Measurements from ENCODE around the gene USP37. TPM values are rescaled to one million over a fixed set of nuclear protein-coding genes. Genes with fewer than 3 reads are reported as not detected.
A peak's percentile ranks its signal among the peaks of the same experiment; 100 is the strongest.

USP37 gene
- total RNA-seq, 1 experiment from 2014 or later: 11.6 TPM

DNA sequence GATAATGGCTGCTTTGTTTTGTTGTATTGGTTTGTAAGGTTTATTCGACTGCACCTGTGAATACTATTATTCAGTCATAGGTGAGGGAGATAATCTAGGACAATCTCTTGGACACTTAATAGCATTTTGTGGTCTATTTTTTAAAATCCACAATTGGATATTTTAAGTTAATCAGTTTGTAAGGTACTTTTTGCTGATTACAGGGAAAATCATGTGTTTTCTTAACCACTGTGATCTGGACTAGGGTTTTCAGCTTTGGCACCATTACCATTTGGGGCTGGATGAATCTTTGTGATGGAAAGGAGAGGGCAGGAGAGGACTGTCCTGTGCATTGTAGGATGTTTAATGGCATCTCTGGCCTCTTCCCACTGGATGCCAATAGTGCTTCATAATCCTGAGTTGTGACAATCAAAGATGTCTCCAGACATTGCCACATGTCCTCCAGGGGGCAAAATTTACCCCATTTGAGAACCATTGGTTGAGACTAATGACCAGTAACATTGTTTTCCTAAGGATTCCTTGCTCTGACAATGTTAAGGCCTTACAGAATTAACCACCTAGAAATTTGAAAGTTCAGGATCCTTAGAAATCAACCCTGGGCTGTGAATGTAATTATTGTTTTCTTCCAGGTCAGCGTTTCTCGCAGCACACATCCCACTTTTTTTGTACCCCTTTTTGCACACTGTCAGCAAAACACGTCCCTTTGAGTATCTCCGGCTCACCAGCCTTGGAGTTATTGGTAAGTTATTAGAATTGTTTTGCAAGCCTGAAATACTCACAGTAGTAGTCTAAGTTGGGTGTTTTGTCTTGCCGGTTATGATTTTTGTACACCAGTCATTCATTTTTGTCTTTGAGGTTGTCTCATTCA, 16.1 kb upstream of the USP37 start:
- DNase-seq: no peak
- no TSS peak for BruUV-seq (replicated peaks)
- Histone ChIP-seq H3K4me2 (ENCODE audit: low read length) (no peak overlapping the region), H3F3A (ENCODE audit: low read length, unreplicated experiment) (no peaks in the 10 kb centered on the region), H3K27me3 (ENCODE audit: low read length) (no peaks in the 10 kb centered on the region), H3K27ac (ENCODE audit: low read length) (no peak overlapping the region), H3K79me2 (ENCODE audit: low read length) (peaks cover 30% of the 10 kb centered on the region), H3K4me3 (ENCODE audit: low read length) (no peak overlapping the region), H3K9ac (ENCODE audit: low read length) (no peak overlapping the region), H4K20me1 (ENCODE audit: low read length) (no peaks in the 10 kb centered on the region), H3K9me2 (replicated peaks; ENCODE audit: low read length) (no peaks in the 10 kb centered on the region), H3K4me1 (ENCODE audit: insufficient read depth, low read length) (peaks cover 23% of the 10 kb centered on the region), H3K36me3 (ENCODE audit: low read depth, low read length) (peaks cover 50% of the 10 kb centered on the region), H3K9me3 (ENCODE audit: low read length) (no peaks in the 10 kb centered on the region), H2AFZ (ENCODE audit: low read length) (no peak overlapping the region)
- POLR2A ChIA-PET (ENCODE audit: unreplicated experiment): no interaction called here
- intact Hi-C loops (cut with micrococcal nuclease): loop anchor here (2.0 to 5.0 kb wide), 2 partner anchors 37 to 63 kb away; no protein-coding TSS in a partner anchor
- CTCF ChIA-PET: no interaction called here
- no peak for ATAC-seq
- TF ChIP-seq, protein P1, sequence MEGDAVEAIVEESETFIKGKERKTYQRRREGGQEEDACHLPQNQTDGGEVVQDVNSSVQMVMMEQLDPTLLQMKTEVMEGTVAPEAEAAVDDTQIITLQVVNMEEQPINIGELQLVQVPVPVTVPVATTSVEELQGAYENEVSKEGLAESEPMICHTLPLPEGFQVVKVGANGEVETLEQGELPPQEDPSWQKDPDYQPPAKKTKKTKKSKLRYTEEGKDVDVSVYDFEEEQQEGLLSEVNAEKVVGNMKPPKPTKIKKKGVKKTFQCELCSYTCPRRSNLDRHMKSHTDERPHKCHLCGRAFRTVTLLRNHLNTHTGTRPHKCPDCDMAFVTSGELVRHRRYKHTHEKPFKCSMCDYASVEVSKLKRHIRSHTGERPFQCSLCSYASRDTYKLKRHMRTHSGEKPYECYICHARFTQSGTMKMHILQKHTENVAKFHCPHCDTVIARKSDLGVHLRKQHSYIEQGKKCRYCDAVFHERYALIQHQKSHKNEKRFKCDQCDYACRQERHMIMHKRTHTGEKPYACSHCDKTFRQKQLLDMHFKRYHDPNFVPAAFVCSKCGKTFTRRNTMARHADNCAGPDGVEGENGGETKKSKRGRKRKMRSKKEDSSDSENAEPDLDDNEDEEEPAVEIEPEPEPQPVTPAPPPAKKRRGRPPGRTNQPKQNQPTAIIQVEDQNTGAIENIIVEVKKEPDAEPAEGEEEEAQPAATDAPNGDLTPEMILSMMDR (conservative IDR thresholded peaks at IDR 0.05; ENCODE audit: low read depth, low read length): peak; percentile 35
- TF ChIP-seq EZH2 (IDR thresholded peaks at IDR 0.05; ENCODE audit: low read length, unreplicated experiment): no peak

DNA sequence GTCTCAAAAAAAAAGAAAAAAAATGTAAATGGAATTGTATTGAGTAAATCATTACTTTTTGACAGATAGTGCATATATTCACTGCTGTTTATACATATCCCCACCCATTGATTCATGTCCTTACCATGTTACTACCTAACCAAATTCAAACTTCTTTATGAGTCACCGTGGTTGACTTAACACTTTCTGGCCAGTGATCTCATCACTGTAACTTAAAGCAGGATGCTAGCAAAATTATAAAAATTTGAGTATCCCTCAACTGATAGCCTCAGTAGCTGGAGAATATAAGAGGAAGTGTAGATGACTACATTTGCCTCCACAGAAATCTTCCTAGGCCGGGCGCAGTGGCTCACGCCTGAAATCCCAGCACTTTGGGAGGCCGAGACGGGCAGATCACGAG, 13.9 kb upstream of the USP37 start:
- no peak overlapping the region for H2AFZ ChIP-seq (ENCODE audit: low read length)
- 0 out of 2 replicates have a peak overlapping the region, but pooled peaks have one; percentile 28 for H3K4me3 ChIP-seq (ENCODE audit: low read length)
- no peaks in the 10 kb centered on the region for H3K9me2 ChIP-seq (replicated peaks; ENCODE audit: low read length)
- H3F3A ChIP-seq (ENCODE audit: low read length, unreplicated experiment): no peaks in the 10 kb centered on the region
- H4K20me1 ChIP-seq (ENCODE audit: low read length): no peaks in the 10 kb centered on the region
- peaks cover 44% of the 10 kb centered on the region for H3K36me3 ChIP-seq (ENCODE audit: low read depth, low read length)
- no TSS peak for BruUV-seq (replicated peaks)
- ChIA-PET CTCF (no interaction called here), POLR2A (ENCODE audit: unreplicated experiment) (interaction anchor here (0.6 kb wide), 1 partner anchor 14 kb away, joined by 3 read pairs; no protein-coding TSS in a partner anchor)
- peak overlapping the region; percentile 40 for H3K4me2 ChIP-seq (ENCODE audit: low read length)
- TF ChIP-seq EZH2phosphoT487 (IDR thresholded peaks at IDR 0.05; ENCODE audit: borderline replicate concordance, low read length): no peak
- H3K9ac ChIP-seq (ENCODE audit: low read length): peak overlapping the region; percentile 40
- DNase-seq (peak; percentile 96), ATAC-seq (peak; percentile 96)
- H3K27me3 ChIP-seq (ENCODE audit: low read length): no peaks in the 10 kb centered on the region
- peaks cover 51% of the 10 kb centered on the region for H3K79me2 ChIP-seq (ENCODE audit: low read length)
- no peaks in the 10 kb centered on the region for H3K9me3 ChIP-seq (ENCODE audit: low read length)
- H3K4me1 ChIP-seq (ENCODE audit: insufficient read depth, low read length): peaks cover 23% of the 10 kb centered on the region
- peak overlapping the region; percentile 88 for H3K27ac ChIP-seq (ENCODE audit: low read length)
- intact Hi-C loops (cut with micrococcal nuclease): loop anchor here (2.0 to 5.0 kb wide), 2 partner anchors 35 to 65 kb away; no protein-coding TSS in a partner anchor

DNA sequence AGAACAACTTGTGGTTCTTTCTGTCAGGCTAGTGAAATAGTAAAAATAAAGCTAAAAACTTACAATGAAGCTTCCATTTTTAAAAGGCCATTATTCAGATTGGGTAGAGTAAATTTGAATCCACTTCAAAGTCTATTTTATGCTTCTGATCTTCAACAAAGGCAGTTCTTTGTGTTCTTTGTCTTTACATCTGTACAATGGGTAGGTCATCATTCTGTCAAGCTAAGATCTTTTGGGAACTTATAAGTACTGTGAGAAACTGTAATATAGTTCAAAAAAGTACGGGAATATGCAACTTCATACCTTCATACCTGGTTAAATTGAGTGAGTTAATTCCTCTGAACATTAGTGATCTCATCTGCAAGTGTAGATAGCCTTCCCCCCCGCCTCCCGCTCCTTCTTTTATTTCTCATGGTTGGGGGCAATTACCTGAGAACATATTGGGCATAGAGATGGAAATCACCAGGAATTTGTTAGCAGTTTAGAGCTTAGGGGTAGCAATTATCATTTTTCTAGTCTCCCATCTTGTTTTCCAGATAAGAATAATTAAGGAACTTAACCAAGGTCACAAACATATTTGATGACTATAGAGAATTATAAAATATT, 10.2 kb upstream of the USP37 start:
- POLR2A ChIA-PET (ENCODE audit: unreplicated experiment): no interaction called here
- intact Hi-C loops (cut with micrococcal nuclease): no loop called here
- TF ChIP-seq EZH2phosphoT487 (IDR thresholded peaks at IDR 0.05; ENCODE audit: borderline replicate concordance, low read length) (no peak), EZH2 (IDR thresholded peaks at IDR 0.05; ENCODE audit: low read length, unreplicated experiment) (no peak)
- TF ChIP-seq, protein P1 (conservative IDR thresholded peaks at IDR 0.05; ENCODE audit: low read depth, low read length): no peak
- no peak overlapping the region for H3K4me2 ChIP-seq (ENCODE audit: low read length)
- no peaks in the 10 kb centered on the region for H3K9me3 ChIP-seq (ENCODE audit: low read length)
- peaks cover 21% of the 10 kb centered on the region for H3K4me1 ChIP-seq (ENCODE audit: insufficient read depth, low read length)
- H3K79me2 ChIP-seq (ENCODE audit: low read length): peaks cover 74% of the 10 kb centered on the region
- no peaks in the 10 kb centered on the region for H4K20me1 ChIP-seq (ENCODE audit: low read length)
- no peaks in the 10 kb centered on the region for H3F3A ChIP-seq (ENCODE audit: low read length, unreplicated experiment)
- DNase-seq (no peak), ATAC-seq (no peak)
- H3K9ac ChIP-seq (ENCODE audit: low read length): no peak overlapping the region
- no peak overlapping the region for H2AFZ ChIP-seq (ENCODE audit: low read length)
- peaks cover 27% of the 10 kb centered on the region for H3K36me3 ChIP-seq (ENCODE audit: low read depth, low read length)
- no peak overlapping the region for H3K4me3 ChIP-seq (ENCODE audit: low read length)
- BruUV-seq (replicated peaks): no TSS peak
- H3K27me3 ChIP-seq (ENCODE audit: low read length): no peaks in the 10 kb centered on the region
- CTCF ChIA-PET: no interaction called here
- H3K27ac ChIP-seq (ENCODE audit: low read length): no peak overlapping the region
- no peaks in the 10 kb centered on the region for H3K9me2 ChIP-seq (replicated peaks; ENCODE audit: low read length)
